PFSK-1 (cell line): ENCODE data around the gene LHX1.

Experiments
- FOXP2 ChIP-seq: optimal IDR thresholded peaks from 2 replicates; pipeline ENCODE3; 2011; ENCODE audit warnings: borderline replicate concordance, control low read depth, inconsistent platforms; ENCODE audit not compliant: insufficient read depth; ENCODE audit errors: extremely low read length, extremely low read depth
- POLR2AphosphoS5 ChIP-seq: IDR thresholded peaks from 2 replicates; pipeline ENCODE4 v1.6.1; 2012; ENCODE audit warnings: low read depth, mild to moderate bottlenecking, control low read depth, low read length, moderate library complexity
- REST ChIP-seq, 2 experiments: IDR thresholded peaks; 2 replicates each; pipeline versions ENCODE4 v1.6.1 to v1.8.0; 2011 to 2012; ENCODE audit warnings: low read depth in 2 of 2, low read length in 2 of 2, control low read depth in 1 of 2, inconsistent platforms in 1 of 2, mild to moderate bottlenecking in 1 of 2, moderate library complexity in 1 of 2; ENCODE audit not compliant: insufficient read depth in 1 of 2
- TAF1 ChIP-seq: IDR thresholded peaks from 2 replicates; pipeline ENCODE4 v1.6.1; 2012; ENCODE audit warnings: low read length, control low read depth, borderline replicate concordance; ENCODE audit not compliant: insufficient read depth

DNA sequence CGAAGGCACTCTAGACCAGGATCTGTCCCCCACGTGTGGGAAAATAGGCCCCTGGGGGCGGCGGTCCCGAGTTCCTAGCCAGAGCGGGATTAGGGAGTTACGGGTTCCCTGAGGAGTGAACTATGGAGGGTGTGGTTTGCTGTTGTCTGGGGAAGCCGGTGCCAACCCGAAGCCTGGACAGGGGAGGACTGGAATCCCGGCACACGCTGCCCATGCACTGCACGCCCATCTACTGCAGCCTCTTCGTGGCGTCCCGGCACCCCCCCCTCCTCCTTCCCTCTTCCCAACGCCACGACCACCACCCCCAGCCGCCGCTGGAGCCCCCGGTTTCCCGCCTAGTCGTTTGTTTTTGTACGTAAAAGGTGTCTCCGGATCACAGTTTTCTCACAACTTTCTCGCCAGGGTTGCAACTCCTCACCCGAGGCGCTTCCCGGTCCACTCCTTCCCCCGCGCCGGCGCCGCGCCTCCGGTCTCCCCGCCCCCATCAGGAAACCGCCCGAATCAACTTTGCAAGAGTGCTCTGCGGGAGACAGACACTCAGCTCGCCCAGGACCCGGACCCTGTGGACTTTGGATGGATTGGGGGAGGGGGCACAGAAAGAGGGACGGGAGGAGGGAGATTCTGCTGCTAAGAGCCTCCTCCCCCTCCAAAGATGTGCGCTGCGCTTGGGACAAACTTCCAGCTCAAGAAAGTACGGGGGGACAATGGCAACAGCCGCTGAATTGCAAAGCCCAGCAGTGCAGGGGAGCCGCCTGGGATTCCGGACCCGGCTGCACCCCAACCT, 1.4 kb upstream of the LHX1 start:
- TF ChIP-seq FOXP2 (peak; percentile 4), POLR2AphosphoS5 (no peak), TAF1 (no peak), REST (IDR thresholded peaks at IDR 0.05; ENCODE audit: insufficient read depth in 1 of 2, low read depth in 2 of 2, low read length in 2 of 2) (0 out of 4 replicates have a peak, but pooled peaks of 1 of the 2 experiments have one; percentile 18)
